Measurements from ENCODE around the gene C6orf62.
A peak's percentile ranks its signal among the peaks of the same experiment; 100 is the strongest.
"Not testable (repeated sequence)": the region's sequence is repeated elsewhere in the genome, so short reads cannot be mapped to it uniquely, and the experiment has no call there.

Gene C6orf62

GRCh38 chr6:24672620-24673182 is 46.3 kb downstream of the C6orf62 start:
- TF ChIP-seq, protein P1, sequence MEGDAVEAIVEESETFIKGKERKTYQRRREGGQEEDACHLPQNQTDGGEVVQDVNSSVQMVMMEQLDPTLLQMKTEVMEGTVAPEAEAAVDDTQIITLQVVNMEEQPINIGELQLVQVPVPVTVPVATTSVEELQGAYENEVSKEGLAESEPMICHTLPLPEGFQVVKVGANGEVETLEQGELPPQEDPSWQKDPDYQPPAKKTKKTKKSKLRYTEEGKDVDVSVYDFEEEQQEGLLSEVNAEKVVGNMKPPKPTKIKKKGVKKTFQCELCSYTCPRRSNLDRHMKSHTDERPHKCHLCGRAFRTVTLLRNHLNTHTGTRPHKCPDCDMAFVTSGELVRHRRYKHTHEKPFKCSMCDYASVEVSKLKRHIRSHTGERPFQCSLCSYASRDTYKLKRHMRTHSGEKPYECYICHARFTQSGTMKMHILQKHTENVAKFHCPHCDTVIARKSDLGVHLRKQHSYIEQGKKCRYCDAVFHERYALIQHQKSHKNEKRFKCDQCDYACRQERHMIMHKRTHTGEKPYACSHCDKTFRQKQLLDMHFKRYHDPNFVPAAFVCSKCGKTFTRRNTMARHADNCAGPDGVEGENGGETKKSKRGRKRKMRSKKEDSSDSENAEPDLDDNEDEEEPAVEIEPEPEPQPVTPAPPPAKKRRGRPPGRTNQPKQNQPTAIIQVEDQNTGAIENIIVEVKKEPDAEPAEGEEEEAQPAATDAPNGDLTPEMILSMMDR (IDR thresholded peaks at IDR 0.05; ENCODE audit: low read length, missing control alignments): no peak
- DNase-seq (ENCODE audit: low read depth): no peak
- no peak overlapping the region for H3K4me3 ChIP-seq (replicated peaks; ENCODE audit: low read depth, low read length)

GRCh38 chr6:24671077-24671476 is 47.9 kb downstream of the C6orf62 start:
- not testable (repeated sequence) for H3K4me3 ChIP-seq (replicated peaks; ENCODE audit: low read depth, low read length); DNase-seq (ENCODE audit: low read depth)

DNA sequence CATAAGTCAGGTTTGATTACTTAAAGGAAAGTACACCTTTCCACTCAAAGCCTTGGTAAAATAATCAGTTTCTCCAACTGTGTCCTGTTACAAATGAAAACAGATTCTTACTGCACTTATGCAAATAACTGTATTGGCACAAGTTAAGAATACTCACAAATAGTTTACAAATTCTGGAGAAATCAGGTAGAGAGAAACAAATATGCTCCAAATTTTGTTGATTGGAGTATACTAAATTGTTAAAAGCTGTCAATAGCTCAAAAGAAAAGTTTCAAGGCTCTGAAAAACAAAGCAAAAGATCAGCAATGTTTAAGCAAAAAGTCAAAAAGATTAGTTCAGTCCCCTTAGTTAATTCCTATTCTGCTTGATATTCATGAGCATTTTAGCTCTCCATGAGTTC is 48.5 kb downstream of the C6orf62 start:
- DNase-seq (ENCODE audit: low read depth); H3K4me3 ChIP-seq (replicated peaks; ENCODE audit: low read depth, low read length): not testable (repeated sequence)

GRCh38 chr6:24668997-24669361 is 50.0 kb downstream of the C6orf62 start:
- no peak for DNase-seq (ENCODE audit: low read depth)
- TF ChIP-seq, protein P1 (IDR thresholded peaks at IDR 0.05; ENCODE audit: low read length, missing control alignments): no peak
- no peak overlapping the region for H3K4me3 ChIP-seq (replicated peaks; ENCODE audit: low read depth, low read length)

DNA sequence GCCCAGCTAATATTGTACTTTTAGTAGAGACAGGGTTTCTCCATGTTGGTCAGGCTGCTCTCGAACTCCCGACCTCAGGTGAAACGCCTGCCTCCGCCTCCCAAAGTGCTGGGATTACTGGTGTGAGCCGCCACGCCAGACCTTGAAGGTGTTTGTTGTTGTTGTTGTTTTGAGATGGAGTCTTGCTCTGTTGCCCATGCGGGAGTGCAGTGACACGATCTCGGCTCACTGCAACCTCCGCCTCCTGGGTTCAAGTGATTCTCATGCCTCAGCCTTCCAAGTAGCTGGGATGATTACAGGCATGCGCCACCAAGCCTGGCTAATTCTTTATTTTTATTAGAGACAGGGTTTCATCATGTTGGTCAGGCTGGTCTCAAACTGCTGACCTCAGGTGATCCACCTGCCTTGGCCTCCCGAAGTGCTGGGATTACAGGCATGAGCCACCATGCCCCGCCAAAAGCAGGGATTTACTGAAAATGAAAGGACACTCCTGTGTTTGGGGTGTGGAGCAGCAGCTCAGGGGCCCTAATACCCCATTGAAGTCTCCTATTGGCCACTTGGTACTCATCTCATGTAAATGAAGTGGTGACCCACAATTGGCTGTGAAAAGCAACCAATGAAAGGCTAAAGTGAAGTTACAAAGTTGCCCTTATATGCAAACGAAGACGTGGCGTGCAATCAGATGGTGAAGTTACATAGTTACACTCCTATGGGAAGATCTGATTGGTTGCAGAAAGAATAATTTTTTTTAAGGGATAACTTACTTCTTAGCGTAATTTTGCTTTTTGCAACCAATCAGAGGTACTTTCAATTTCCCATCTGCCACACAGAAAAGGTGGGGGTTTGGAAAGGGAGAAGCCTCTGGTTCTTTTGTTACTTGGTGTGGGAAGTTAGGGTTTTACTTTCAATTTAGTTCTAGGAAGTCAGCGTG is 50.6 kb downstream of the C6orf62 start:
- not testable (repeated sequence) for DNase-seq (ENCODE audit: low read depth)
- H3K4me3 ChIP-seq (replicated peaks; ENCODE audit: low read depth, low read length): peak overlapping the region; percentile 100

DNA sequence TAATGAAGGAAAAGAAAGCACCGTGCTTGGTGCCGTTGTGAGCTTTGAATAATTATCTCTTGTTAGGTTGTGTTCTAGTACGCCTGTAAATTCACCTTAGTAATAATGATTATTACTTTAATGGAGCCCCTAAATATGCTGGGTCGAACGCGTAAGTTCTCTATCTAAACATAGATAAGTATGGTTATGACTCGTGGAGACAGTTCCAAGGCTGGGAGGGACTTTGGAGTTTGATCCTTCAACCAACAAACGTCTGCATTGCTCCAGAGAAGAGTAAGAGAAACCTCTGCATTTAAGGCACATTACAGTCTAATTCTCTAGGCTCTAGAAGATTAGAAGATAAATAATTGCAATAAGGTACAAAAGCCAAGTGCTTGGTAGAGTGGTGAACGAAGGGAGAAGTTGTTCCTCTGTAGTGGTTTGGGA is 51.6 kb downstream of the C6orf62 start:
- TF ChIP-seq, protein P1 (IDR thresholded peaks at IDR 0.05; ENCODE audit: low read length, missing control alignments): no peak
- H3K4me3 ChIP-seq (replicated peaks; ENCODE audit: low read depth, low read length): peak overlapping the region; percentile 100
- peak; percentile 26 for DNase-seq (ENCODE audit: low read depth)

DNA sequence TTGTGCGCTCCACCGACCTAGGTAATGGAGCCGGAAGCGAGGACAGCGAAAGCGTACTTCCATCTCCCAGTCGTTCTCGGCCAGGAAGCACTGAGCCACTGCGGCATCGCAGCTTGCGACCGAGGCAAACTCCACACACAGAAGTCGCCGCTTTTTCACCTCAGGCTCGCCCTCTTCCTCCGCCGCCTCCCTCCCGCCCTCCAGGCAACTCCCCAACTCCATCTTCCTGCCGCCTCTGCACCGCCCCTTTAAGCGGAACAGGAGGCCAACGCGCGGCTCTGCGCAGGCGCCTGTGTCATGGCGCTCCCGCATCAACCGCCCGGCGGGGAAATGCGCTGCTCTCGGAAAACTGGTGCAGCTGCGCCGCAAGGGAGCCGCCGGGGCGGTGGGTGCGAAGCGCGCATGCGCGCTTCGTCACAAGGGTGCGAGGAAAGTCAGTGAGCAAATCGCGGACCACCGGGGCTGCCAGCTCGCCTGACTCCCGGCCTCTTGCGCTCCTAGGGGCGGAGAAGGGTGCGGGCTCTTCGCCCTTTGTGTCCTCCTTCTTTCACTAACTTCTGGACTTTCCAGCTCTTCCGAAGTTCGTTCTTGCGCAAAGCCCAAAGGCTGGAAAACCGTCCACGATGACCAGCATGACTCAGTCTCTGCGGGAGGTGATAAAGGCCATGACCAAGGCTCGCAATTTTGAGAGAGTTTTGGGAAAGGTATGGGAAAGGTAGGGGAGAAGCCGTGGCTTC is 52.1 kb downstream of the C6orf62 start, which contains the start of the genes ACOT13 and TDP2:
TSS of gene ACOT13 (plus strand) at position 437 of the 737 bp plus-strand sequence. CDS start at position 624, 187 bp downstream.
TSS of gene TDP2 (minus strand) at position 259 of the 737 bp plus-strand sequence. CDS start at position 222, 37 bp downstream.
- peak; percentile 98 for DNase-seq (ENCODE audit: low read depth)
- H3K4me3 ChIP-seq (replicated peaks; ENCODE audit: low read depth, low read length): peak within 1 kb of the TSS; percentile 100
- TF ChIP-seq, protein P1 (IDR thresholded peaks at IDR 0.05; ENCODE audit: low read length, missing control alignments): peak; percentile 54

DNA sequence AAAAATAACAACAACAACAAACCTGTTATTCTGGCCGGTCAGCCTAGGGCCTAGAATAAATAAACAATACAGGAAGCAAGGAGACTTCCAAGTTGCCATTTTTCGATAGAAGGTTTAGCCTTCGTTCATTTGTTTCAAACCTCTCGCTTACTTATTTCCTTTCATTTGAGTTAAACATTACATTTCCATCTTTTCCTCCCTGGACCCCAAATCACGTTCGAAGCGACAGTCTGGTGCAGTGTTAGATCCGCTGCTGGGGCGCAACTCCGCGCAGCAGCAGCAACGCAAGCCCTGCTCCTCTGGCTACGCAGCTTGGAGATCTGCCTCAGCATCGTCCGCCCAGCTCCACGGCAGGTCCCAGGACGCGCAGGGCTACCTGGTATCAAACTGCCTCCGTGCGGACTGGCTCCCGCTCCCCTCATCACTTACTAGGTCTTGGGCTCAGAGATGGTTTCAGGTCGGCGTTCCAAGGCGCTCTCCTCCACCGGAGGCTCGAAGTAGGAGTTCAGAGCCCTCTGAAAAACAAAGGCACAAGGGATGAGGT is 52.8 kb downstream of the C6orf62 start:
- peak; percentile 35 for DNase-seq (ENCODE audit: low read depth)

More for the DNA sequence above, 52.8 kb downstream of the C6orf62 start:
- H3K4me3 ChIP-seq (replicated peaks; ENCODE audit: low read depth, low read length): peak overlapping the region; percentile 100
- TF ChIP-seq, protein P1 (IDR thresholded peaks at IDR 0.05; ENCODE audit: low read length, missing control alignments): no peak

All from fibroblast of pulmonary artery (primary cell).